Measurements from ENCODE around the gene PIK3CD. TPM values are rescaled to one million over a fixed set of nuclear protein-coding genes. Genes with fewer than 3 reads are reported as not detected.
"Not testable (repeated sequence)": the region's sequence is repeated elsewhere in the genome, so short reads cannot be mapped to it uniquely, and the experiment has no call there.

Gene PIK3CD
- total and polyA plus RNA-seq, 10 of the 15 experiments (the other 5 are each of a cell fraction or from before 2014, with no cell fraction given): 7.0 to 101 (median 51.1) TPM

- SMC1A ChIA-PET (ENCODE audit: uncharacterized antibody, unreplicated experiment): interaction anchor here (1.0 to 1.9 kb wide), 4 partner anchors 9 to 41 kb away, joined by 4 to 8 read pairs (median 5); no protein-coding TSS in a partner anchor
- RAD21 ChIA-PET (ENCODE audit: unreplicated experiment): interaction anchor here (1.0 to 1.1 kb wide), 3 partner anchors 16 to 45 kb away, joined by 3 to 4 read pairs (median 3); no protein-coding TSS in a partner anchor
- Histone ChIP-seq H3K4me3 (no peak overlapping the region), H2AFZ (ENCODE audit: control insufficient read depth, low read depth, low read length) (no peak overlapping the region), H4K20me1 (ENCODE audit: control insufficient read depth, insufficient read depth) (no peaks in the 10 kb centered on the region), H3K9me3 (replicated peaks; ENCODE audit: control insufficient read depth, insufficient read depth, low read length) (no peaks in the 10 kb centered on the region), H3K36me3 (ENCODE audit: control insufficient read depth in 2 of 2, insufficient read depth in 2 of 2, low read length in 1 of 2) (peaks cover 17 to 21% of the 10 kb centered on the region in 2 experiments), H3K79me2 (ENCODE audit: control insufficient read depth, insufficient read depth, low read length) (peaks cover 79% of the 10 kb centered on the region), H3K27me3 (replicated peaks in 1 of 2; ENCODE audit: control insufficient read depth in 2 of 2, insufficient read depth in 2 of 2, low read length in 1 of 2) (no peaks in the 10 kb centered on the region), H3K4me1 (ENCODE audit: control insufficient read depth, insufficient read depth, low read length) (peaks cover 18% of the 10 kb centered on the region), H3K27ac (ENCODE audit: control insufficient read depth, insufficient read depth) (no peak overlapping the region), H3K9ac (ENCODE audit: control insufficient read depth, insufficient read depth, low read length) (no peak overlapping the region), H3K4me2 (ENCODE audit: control insufficient read depth, insufficient read depth) (no peak overlapping the region)
- WGBS (ENCODE audit: insufficient coverage, insufficient replicate concordance, low lambda C conversion rate, missing lambda C conversion rate): 53% methylated on average over 5 of the region's 5 CpGs
- FAIRE-seq (no peak), ATAC-seq (no peak), DNase-seq (ENCODE audit: low read depth, low spot score) (no peak)
- BruUV-seq (replicated peaks): no TSS peak
- intact Hi-C loops (cut with micrococcal nuclease; ENCODE audit: unreplicated experiment) (loop anchor here (5.0 kb wide), 1 partner anchor 45 kb away; no protein-coding TSS in a partner anchor), in situ Hi-C loops (cut with MboI) (no loop called here)
- TF ChIP-seq BRCA1 (IDR thresholded peaks at IDR 0.05; ENCODE audit: low read depth, low read length): no peak
- POLR2A ChIA-PET: interaction anchor here (1.0 to 1.6 kb wide), 3 partner anchors 9 to 15 kb away, joined by 3 to 6 read pairs (median 3); no protein-coding TSS in a partner anchor
- CTCF ChIA-PET: interaction anchor here (0.9 to 1.0 kb wide), 4 partner anchors 9 to 49 kb away, joined by 3 to 4 read pairs (median 4); no protein-coding TSS in a partner anchor
Observed at GRCh38 chr1:9672444-9672843, 20.9 kb downstream of the PIK3CD start.

- no TSS peak for BruUV-seq (replicated peaks)
- FAIRE-seq: no peak
- no peak for DNase-seq (ENCODE audit: low read depth, low spot score)
- Histone ChIP-seq H3K9ac (ENCODE audit: control insufficient read depth, insufficient read depth, low read length) (no peak overlapping the region), H2AFZ (ENCODE audit: control insufficient read depth, low read depth, low read length) (no peak overlapping the region), H3K27me3 (replicated peaks in 1 of 2; ENCODE audit: control insufficient read depth in 2 of 2, insufficient read depth in 2 of 2, low read length in 1 of 2) (no peaks in the 10 kb centered on the region), H3K4me2 (ENCODE audit: control insufficient read depth, insufficient read depth) (no peak overlapping the region), H3K4me1 (ENCODE audit: control insufficient read depth, insufficient read depth, low read length) (peaks cover 13% of the 10 kb centered on the region), H3K36me3 (ENCODE audit: control insufficient read depth in 2 of 2, insufficient read depth in 2 of 2, low read length in 1 of 2) (peaks cover 19 to 20% of the 10 kb centered on the region in 2 experiments), H3K79me2 (ENCODE audit: control insufficient read depth, insufficient read depth, low read length) (peaks cover 75% of the 10 kb centered on the region), H4K20me1 (ENCODE audit: control insufficient read depth, insufficient read depth) (0 out of 2 replicates have a peak, but pooled peaks cover under 1% of the 10 kb centered on the region), H3K27ac (ENCODE audit: control insufficient read depth, insufficient read depth) (no peak overlapping the region), H3K9me3 (replicated peaks; ENCODE audit: control insufficient read depth, insufficient read depth, low read length) (no peaks in the 10 kb centered on the region), H3K4me3 (no peak overlapping the region)
- TF ChIP-seq KLF5 (IDR thresholded peaks at IDR 0.05; ENCODE audit: partially characterized antibody): no peak
- 72% methylated on average over 3 of the region's 3 CpGs for WGBS (ENCODE audit: insufficient coverage, insufficient replicate concordance, low lambda C conversion rate, missing lambda C conversion rate)
- ChIA-PET POLR2A (interaction anchor here (0.6 to 1.1 kb wide), 3 partner anchors 9 to 16 kb away, joined by 3 to 8 read pairs (median 4); no protein-coding TSS in a partner anchor), SMC1A (ENCODE audit: uncharacterized antibody, unreplicated experiment) (no interaction called here), CTCF (interaction anchor here (0.7 to 2.4 kb wide), 2 partner anchors 47 to 190 kb away, joined by 4 to 9 read pairs; no protein-coding TSS in a partner anchor), RAD21 (ENCODE audit: unreplicated experiment) (no interaction called here)
- ATAC-seq: no peak
- in situ Hi-C loops (cut with MboI) (no loop called here), intact Hi-C loops (cut with micrococcal nuclease; ENCODE audit: unreplicated experiment) (no loop called here)
Observed at GRCh38 chr1:9675393-9675792, 23.9 kb downstream of the PIK3CD start.

GRCh38 chr1:9676128-9676527, 24.6 kb downstream of the PIK3CD start:
- H3K27ac ChIP-seq (ENCODE audit: control insufficient read depth, insufficient read depth); H3K9ac ChIP-seq (ENCODE audit: control insufficient read depth, insufficient read depth, low read length); SMC1A ChIA-PET (ENCODE audit: uncharacterized antibody, unreplicated experiment); DNase-seq (ENCODE audit: low read depth, low spot score); H3K4me2 ChIP-seq (ENCODE audit: control insufficient read depth, insufficient read depth); H2AFZ ChIP-seq (ENCODE audit: control insufficient read depth, low read depth, low read length); ATAC-seq; FAIRE-seq; H3K27me3 ChIP-seq (replicated peaks in 1 of 2; ENCODE audit: control insufficient read depth in 2 of 2, insufficient read depth in 2 of 2, low read length in 1 of 2); H3K4me3 ChIP-seq; intact Hi-C loops (cut with micrococcal nuclease; ENCODE audit: unreplicated experiment); H3K9me3 ChIP-seq (replicated peaks; ENCODE audit: control insufficient read depth, insufficient read depth, low read length); in situ Hi-C loops (cut with MboI); CTCF ChIA-PET; H4K20me1 ChIP-seq (ENCODE audit: control insufficient read depth, insufficient read depth); BruUV-seq (replicated peaks); RAD21 ChIA-PET (ENCODE audit: unreplicated experiment): not testable (repeated sequence)
- Histone ChIP-seq H3K36me3 (ENCODE audit: control insufficient read depth in 2 of 2, insufficient read depth in 2 of 2, low read length in 1 of 2) (peaks cover 20 to 21% of the 10 kb centered on the region in 2 experiments), H3K79me2 (ENCODE audit: control insufficient read depth, insufficient read depth, low read length) (peaks cover 75% of the 10 kb centered on the region), H3K4me1 (ENCODE audit: control insufficient read depth, insufficient read depth, low read length) (peaks cover 14% of the 10 kb centered on the region)
- POLR2A ChIA-PET: interaction anchor here (0.6 to 1.1 kb wide), 2 partner anchors 9 to 11 kb away, joined by 4 to 8 read pairs; no protein-coding TSS in a partner anchor
- WGBS (ENCODE audit: insufficient coverage, insufficient replicate concordance, low lambda C conversion rate, missing lambda C conversion rate): 94% methylated on average over 7 of the region's 7 CpGs
